BE2C (cell line): ENCODE data around the gene LMNB1. TPM values are rescaled to one million over a fixed set of nuclear protein-coding genes. Genes with fewer than 3 reads are reported as not detected.
"Not testable (repeated sequence)": the region's sequence is repeated elsewhere in the genome, so short reads cannot be mapped to it uniquely, and the experiment has no call there.

Experiments used
- DNase-seq: peaks from one replicate; pipeline ENCODE4 v3.0.0-alpha.2; 2020
- H3K27me3 ChIP-seq: fragments of 250-450 bp; sonication (Bioruptor Pico); 2 replicates; pipeline ENCODE4 v1.5.1; 2020; ENCODE audit warnings: mild to moderate bottlenecking
- H3K36me3 ChIP-seq: fragments of 250-450 bp; sonication (Bioruptor Pico); 2 replicates; pipeline ENCODE4 v1.5.1; 2020; ENCODE audit warnings: mild to moderate bottlenecking
- H3K4me1 ChIP-seq: fragments of 250-450 bp; sonication (Bioruptor Pico); 2 replicates; pipeline ENCODE4 v1.5.1; 2020
- H3K4me3 ChIP-seq: 2 replicates; pipeline ENCODE4 v1.5.1; 2011; ENCODE audit warnings: low read depth, low read length
- H3K9me3 ChIP-seq: fragments of 250-450 bp; sonication (Bioruptor Pico); 2 replicates; pipeline ENCODE4 v1.5.1; 2020
- polyA plus RNA-seq: library from polyadenylated mRNA; unstranded; fragments of >200 nt; gene quantifications from one replicate; pipeline ENCODE4 v1.2.1, GENCODE V29; 2012; ENCODE audit warnings: low read depth, missing spikeins; ENCODE audit not compliant: insufficient read length, insufficient read depth
- TF ChIP-seq, protein P1 (sequence below): IDR thresholded peaks from 2 replicates; pipeline ENCODE4 v1.5.1; 2012; ENCODE audit warnings: mild to moderate bottlenecking, low read depth, low read length

The LMNB1 gene
- 22.0 TPM for polyA plus RNA-seq

- H3K4me3 ChIP-seq: peak within 1 kb of the TSS; percentile 94
- H3K9me3 ChIP-seq: no peaks in the 10 kb centered on the region
- H3K36me3 ChIP-seq: peaks cover 16% of the 10 kb centered on the region
- no peaks in the 10 kb centered on the region for H3K27me3 ChIP-seq
- no peaks in the 10 kb centered on the region for H3K4me1 ChIP-seq
- TF ChIP-seq, protein P1, sequence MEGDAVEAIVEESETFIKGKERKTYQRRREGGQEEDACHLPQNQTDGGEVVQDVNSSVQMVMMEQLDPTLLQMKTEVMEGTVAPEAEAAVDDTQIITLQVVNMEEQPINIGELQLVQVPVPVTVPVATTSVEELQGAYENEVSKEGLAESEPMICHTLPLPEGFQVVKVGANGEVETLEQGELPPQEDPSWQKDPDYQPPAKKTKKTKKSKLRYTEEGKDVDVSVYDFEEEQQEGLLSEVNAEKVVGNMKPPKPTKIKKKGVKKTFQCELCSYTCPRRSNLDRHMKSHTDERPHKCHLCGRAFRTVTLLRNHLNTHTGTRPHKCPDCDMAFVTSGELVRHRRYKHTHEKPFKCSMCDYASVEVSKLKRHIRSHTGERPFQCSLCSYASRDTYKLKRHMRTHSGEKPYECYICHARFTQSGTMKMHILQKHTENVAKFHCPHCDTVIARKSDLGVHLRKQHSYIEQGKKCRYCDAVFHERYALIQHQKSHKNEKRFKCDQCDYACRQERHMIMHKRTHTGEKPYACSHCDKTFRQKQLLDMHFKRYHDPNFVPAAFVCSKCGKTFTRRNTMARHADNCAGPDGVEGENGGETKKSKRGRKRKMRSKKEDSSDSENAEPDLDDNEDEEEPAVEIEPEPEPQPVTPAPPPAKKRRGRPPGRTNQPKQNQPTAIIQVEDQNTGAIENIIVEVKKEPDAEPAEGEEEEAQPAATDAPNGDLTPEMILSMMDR: no peak
- peak; percentile 98 for DNase-seq
These were observed at the start of gene LMNB1 for GRCh38 chr5:126776499-126777256. TSS of gene LMNB1 (plus strand) at chr5:126777136. CDS start at chr5:126777509, 373 bp downstream.

DNA sequence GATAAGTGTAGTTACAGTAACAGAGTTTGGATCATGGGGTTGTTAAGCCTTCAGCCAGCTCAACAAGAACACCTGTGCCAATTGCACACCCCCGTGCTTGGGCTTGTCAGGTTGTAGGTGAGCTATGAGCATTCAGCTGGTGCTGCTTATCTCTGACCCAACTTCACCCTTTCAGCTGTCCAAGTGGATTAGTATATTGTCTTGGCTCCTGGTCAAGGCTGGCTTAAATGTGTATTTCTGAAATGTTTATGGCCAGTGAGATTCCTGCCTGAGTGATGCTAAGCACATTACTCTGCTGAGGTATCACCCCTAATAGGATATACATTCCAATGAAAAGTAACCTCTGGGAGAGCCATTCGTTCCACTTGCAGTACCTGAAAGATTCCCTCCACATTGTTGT lies 44.2 kb upstream of the LMNB1 start:
- TF ChIP-seq, protein P1: no peak
- DNase-seq: no peak
- Histone ChIP-seq H3K36me3 (no peaks in the 10 kb centered on the region), H3K27me3 (no peaks in the 10 kb centered on the region), H3K4me3 (no peak overlapping the region), H3K4me1 (no peaks in the 10 kb centered on the region), H3K9me3 (no peaks in the 10 kb centered on the region)

- not testable (repeated sequence) for H3K4me3 ChIP-seq, H3K27me3 ChIP-seq, DNase-seq, H3K9me3 ChIP-seq, H3K36me3 ChIP-seq, H3K4me1 ChIP-seq
These were observed 42.4 kb upstream of the LMNB1 start for GRCh38 chr5:126734573-126734972.

DNA sequence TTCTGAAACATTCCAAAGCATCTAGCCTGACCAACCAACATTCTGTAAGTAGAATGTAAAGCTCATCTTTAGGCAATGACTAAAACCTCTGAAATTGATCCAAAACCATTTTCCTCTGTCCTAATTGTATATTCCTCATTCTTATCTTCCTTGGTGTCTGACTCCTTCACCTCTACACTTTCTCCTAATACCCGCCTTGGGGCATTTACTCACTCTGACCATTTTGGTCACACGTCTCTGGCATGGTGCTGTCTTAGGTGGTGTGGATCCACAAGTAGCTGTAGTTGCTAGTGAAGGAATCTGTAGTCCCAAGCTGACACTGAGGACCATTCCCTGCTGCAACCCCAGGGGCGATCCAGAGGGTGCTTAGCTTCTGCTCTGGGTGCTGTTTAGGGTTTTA lies 40.8 kb upstream of the LMNB1 start:
- Histone ChIP-seq H3K4me3 (no peak overlapping the region), H3K27me3 (no peaks in the 10 kb centered on the region), H3K4me1 (no peaks in the 10 kb centered on the region), H3K9me3 (no peaks in the 10 kb centered on the region), H3K36me3 (no peaks in the 10 kb centered on the region)
- TF ChIP-seq, protein P1: no peak
- no peak for DNase-seq

DNA sequence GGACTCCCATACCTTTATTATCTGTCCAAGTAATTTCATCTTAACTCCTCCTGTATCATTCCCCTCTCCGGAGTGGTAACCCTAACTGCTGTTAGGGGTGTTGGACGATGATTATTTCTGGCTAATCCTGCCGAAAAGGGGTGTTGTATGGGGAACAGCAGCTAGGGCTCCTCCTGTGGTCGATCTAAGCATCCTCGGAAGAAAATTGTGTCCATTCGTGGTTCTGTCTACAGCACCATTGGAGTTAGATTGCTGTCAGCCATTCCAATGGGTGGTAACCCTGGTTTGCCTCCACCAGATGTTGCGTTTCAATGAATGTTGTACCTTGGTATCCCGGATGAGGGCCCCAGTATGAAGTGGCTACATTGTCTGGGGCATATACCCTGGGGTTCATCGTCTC lies 35.6 kb upstream of the LMNB1 start:
- no peaks in the 10 kb centered on the region for H3K36me3 ChIP-seq
- no peaks in the 10 kb centered on the region for H3K27me3 ChIP-seq
- TF ChIP-seq, protein P1: no peak
- H3K4me1 ChIP-seq: no peaks in the 10 kb centered on the region
- no peak overlapping the region for H3K4me3 ChIP-seq
- no peaks in the 10 kb centered on the region for H3K9me3 ChIP-seq
- no peak for DNase-seq

DNA sequence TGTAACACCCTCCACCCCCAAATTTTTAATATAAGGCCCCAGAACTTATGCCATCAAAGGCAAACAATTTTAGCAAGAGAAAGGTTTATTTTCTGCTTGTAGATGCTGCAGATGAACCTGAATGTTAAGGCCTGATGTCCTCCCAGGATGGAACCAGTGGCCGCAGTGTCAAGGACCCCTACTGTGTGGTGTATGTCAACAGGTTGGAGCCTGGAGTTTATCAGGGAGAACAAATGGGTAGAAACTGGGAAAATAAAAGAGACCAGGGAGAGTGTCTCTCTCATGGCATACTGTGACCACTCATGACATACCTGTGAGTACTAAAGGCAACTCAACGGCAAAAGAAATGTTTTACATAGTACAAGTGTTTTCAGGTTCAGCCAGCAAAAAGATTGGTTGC lies 34.5 kb upstream of the LMNB1 start:
- H3K36me3 ChIP-seq: no peaks in the 10 kb centered on the region
- H3K4me1 ChIP-seq: no peaks in the 10 kb centered on the region
- H3K9me3 ChIP-seq: no peaks in the 10 kb centered on the region
- no peak for DNase-seq
- TF ChIP-seq, protein P1: no peak
- no peaks in the 10 kb centered on the region for H3K27me3 ChIP-seq
- no peak overlapping the region for H3K4me3 ChIP-seq
